Astrocyte (in vitro differentiated cells and primary cell): ENCODE results near the gene DUS1L. TPM values are rescaled to one million over a fixed set of nuclear protein-coding genes. Genes with fewer than 3 reads are reported as not detected.

Source experiments
- DNase-seq: peaks from one replicate; pipeline ENCODE4 v3.0.0-alpha.2; 2010; ENCODE audit warnings: low read depth
- FAIRE-seq: peaks from 2 replicates; lab custom pipeline; 2011; peaks lifted over from hg19 to GRCh38; lab: Jason Lieb, UNC
- H2AFZ ChIP-seq: 2 replicates; pipeline ENCODE4 v1.6.0; 2012; ENCODE audit warnings: low read depth, low read length, inconsistent platforms
- H3K27ac ChIP-seq: 2 replicates; pipeline ENCODE4 v1.5.1; 2011; ENCODE audit warnings: low read depth, low read length, inconsistent platforms
- H3K27me3 ChIP-seq: 2 replicates; pipeline ENCODE4 v1.6.0; 2011; ENCODE audit warnings: low read length, inconsistent platforms; ENCODE audit not compliant: insufficient read depth
- H3K36me3 ChIP-seq: 2 replicates; pipeline ENCODE4 v1.5.1; 2011; ENCODE audit warnings: low read length, inconsistent platforms; ENCODE audit not compliant: insufficient read depth
- H3K4me1 ChIP-seq: 2 replicates; pipeline ENCODE4 v1.5.1; 2011; ENCODE audit warnings: low read length, inconsistent platforms; ENCODE audit not compliant: insufficient read depth
- H3K4me2 ChIP-seq: 2 replicates; pipeline ENCODE4 v1.6.0; 2012; ENCODE audit warnings: low read length, inconsistent platforms
- H3K4me3 ChIP-seq: 2 replicates; pipeline ENCODE4 v1.5.1; 2011; ENCODE audit warnings: low read depth, mild to moderate bottlenecking, low read length, inconsistent platforms; ENCODE audit not compliant: insufficient read depth
- H3K79me2 ChIP-seq: 2 replicates; pipeline ENCODE4 v1.6.0; 2012; ENCODE audit warnings: mild to moderate bottlenecking, low read length, inconsistent platforms; ENCODE audit not compliant: insufficient read depth
- H3K9ac ChIP-seq: 2 replicates; pipeline ENCODE4 v1.6.0; 2012; ENCODE audit warnings: mild to moderate bottlenecking, low read length, inconsistent platforms
- H3K9me3 ChIP-seq: 2 replicates; pipeline ENCODE4 v1.5.1; 2012; ENCODE audit warnings: low read depth, mild to moderate bottlenecking, low read length, inconsistent platforms; ENCODE audit not compliant: insufficient read depth
- H4K20me1 ChIP-seq: 2 replicates; pipeline ENCODE4 v1.6.0; 2012; ENCODE audit warnings: low read length, inconsistent platforms; ENCODE audit not compliant: insufficient read depth
- H3K27ac Mint-ChIP-seq: one replicate; pipeline ENCODE4 v1.8.0; 2021; ENCODE audit warnings: mild to moderate bottlenecking, mixed read lengths; ENCODE audit not compliant: unreplicated experiment
- H3K27me3 Mint-ChIP-seq: one replicate; pipeline ENCODE4 v1.8.0; 2021; ENCODE audit warnings: low read depth, mixed read lengths; ENCODE audit not compliant: unreplicated experiment
- H3K36me3 Mint-ChIP-seq: one replicate; pipeline ENCODE4 v1.8.0; 2021; ENCODE audit warnings: low read depth, mixed read lengths; ENCODE audit not compliant: unreplicated experiment
- H3K4me1 Mint-ChIP-seq: one replicate; pipeline ENCODE4 v1.8.0; 2021; ENCODE audit warnings: low read depth, mixed read lengths; ENCODE audit not compliant: unreplicated experiment
- H3K4me3 Mint-ChIP-seq: one replicate; pipeline ENCODE4 v1.8.0; 2021; ENCODE audit warnings: mild to moderate bottlenecking, moderate library complexity, mixed read lengths; ENCODE audit not compliant: unreplicated experiment
- H3K9me3 Mint-ChIP-seq: one replicate; pipeline ENCODE4 v1.8.0; 2021; ENCODE audit warnings: mild to moderate bottlenecking, mixed read lengths; ENCODE audit not compliant: unreplicated experiment
- CTCF ChIP-seq: IDR thresholded peaks from 2 replicates; pipeline ENCODE4 v1.5.1; 2011; ENCODE audit warnings: low read depth, mild to moderate bottlenecking, inconsistent platforms, low read length, moderate library complexity; ENCODE audit not compliant: insufficient read depth
- EZH2 ChIP-seq: IDR thresholded peaks from 2 replicates; pipeline ENCODE4 v1.6.1; 2012; ENCODE audit warnings: mild to moderate bottlenecking, low read length, inconsistent platforms; ENCODE audit not compliant: insufficient read depth
- total RNA-seq: library from RNA; stranded (reverse); gene quantifications from 2 replicates; pipeline ENCODE4 v1.2.1, GENCODE V29; 2021

Gene DUS1L
- total RNA-seq, 1 donor from 2014 or later, result 55.1 TPM

- DNase-seq, result no peak
- H3K27ac Mint-ChIP-seq, result no peak overlapping the region
Measured at GRCh38 chr17:82108496-82108945, 42.9 kb upstream of the DUS1L start.

GRCh38 chr17:82108038-82108437 lies 42.4 kb upstream of the DUS1L start:
- Mint-ChIP-seq H3K27me3 (no peaks in the 10 kb centered on the region), H3K27ac (no peak overlapping the region), H3K4me3 (no peak overlapping the region), H3K36me3 (peaks cover 7% of the 10 kb centered on the region), H3K9me3 (no peaks in the 10 kb centered on the region), H3K4me1 (no peaks in the 10 kb centered on the region)
- Histone ChIP-seq H3K27ac (no peak overlapping the region), H2AFZ (no peak overlapping the region), H3K9me3 (no peaks in the 10 kb centered on the region), H3K4me3 (no peak overlapping the region), H4K20me1 (no peaks in the 10 kb centered on the region), H3K27me3 (no peaks in the 10 kb centered on the region), H3K4me2 (no peak overlapping the region), H3K9ac (no peak overlapping the region), H3K4me1 (peaks cover 6% of the 10 kb centered on the region), H3K79me2 (no peaks in the 10 kb centered on the region), H3K36me3 (no peaks in the 10 kb centered on the region)
- no peak for DNase-seq
- FAIRE-seq, result no peak
- TF ChIP-seq CTCF, result no peak
- TF ChIP-seq EZH2, result no peak

More at GRCh38 chr17:82108496-82108945, 42.9 kb upstream of the DUS1L start:
- Histone ChIP-seq H3K27ac (no peak overlapping the region), H3K27me3 (no peaks in the 10 kb centered on the region), H3K36me3 (no peaks in the 10 kb centered on the region), H4K20me1 (no peaks in the 10 kb centered on the region), H2AFZ (no peak overlapping the region), H3K9ac (no peak overlapping the region), H3K4me3 (no peak overlapping the region), H3K79me2 (no peaks in the 10 kb centered on the region), H3K4me1 (peaks cover 6% of the 10 kb centered on the region), H3K9me3 (no peaks in the 10 kb centered on the region), H3K4me2 (no peak overlapping the region)
- FAIRE-seq, result no peak
- H3K27me3 Mint-ChIP-seq, result no peaks in the 10 kb centered on the region
- H3K36me3 Mint-ChIP-seq, result peaks cover 10% of the 10 kb centered on the region
- H3K9me3 Mint-ChIP-seq, result no peaks in the 10 kb centered on the region
- no peaks in the 10 kb centered on the region for H3K4me1 Mint-ChIP-seq
- TF ChIP-seq EZH2 (no peak), CTCF (no peak)
- no peak overlapping the region for H3K4me3 Mint-ChIP-seq

GRCh38 chr17:82107341-82107860 lies 41.8 kb upstream of the DUS1L start:
- H3K9me3 ChIP-seq, result no peaks in the 10 kb centered on the region
- Mint-ChIP-seq H3K9me3 (no peaks in the 10 kb centered on the region), H3K36me3 (peaks cover 1% of the 10 kb centered on the region), H3K4me3 (no peak overlapping the region), H3K27me3 (no peaks in the 10 kb centered on the region), H3K27ac (no peak overlapping the region), H3K4me1 (no peaks in the 10 kb centered on the region)
- no peak overlapping the region for H3K4me3 ChIP-seq
- no peaks in the 10 kb centered on the region for H3K79me2 ChIP-seq
- TF ChIP-seq EZH2 (no peak), CTCF (peak; percentile 5)
- H4K20me1 ChIP-seq, result no peaks in the 10 kb centered on the region
- H3K36me3 ChIP-seq, result no peaks in the 10 kb centered on the region
- FAIRE-seq (no peak), DNase-seq (no peak)
- no peaks in the 10 kb centered on the region for H3K27me3 ChIP-seq
- H3K4me2 ChIP-seq, result no peak overlapping the region
- no peak overlapping the region for H3K9ac ChIP-seq
- no peak overlapping the region for H3K27ac ChIP-seq
- H3K4me1 ChIP-seq, result peaks cover 6% of the 10 kb centered on the region
- no peak overlapping the region for H2AFZ ChIP-seq
